ENCODE results near the gene UTP11. TPM values are rescaled to one million over a fixed set of nuclear protein-coding genes. Genes with fewer than 3 reads are reported as not detected.

Gene UTP11
- total and polyA plus RNA-seq, 4 donors: 11.0 to 17.8 (median 11.8) TPM

DNA sequence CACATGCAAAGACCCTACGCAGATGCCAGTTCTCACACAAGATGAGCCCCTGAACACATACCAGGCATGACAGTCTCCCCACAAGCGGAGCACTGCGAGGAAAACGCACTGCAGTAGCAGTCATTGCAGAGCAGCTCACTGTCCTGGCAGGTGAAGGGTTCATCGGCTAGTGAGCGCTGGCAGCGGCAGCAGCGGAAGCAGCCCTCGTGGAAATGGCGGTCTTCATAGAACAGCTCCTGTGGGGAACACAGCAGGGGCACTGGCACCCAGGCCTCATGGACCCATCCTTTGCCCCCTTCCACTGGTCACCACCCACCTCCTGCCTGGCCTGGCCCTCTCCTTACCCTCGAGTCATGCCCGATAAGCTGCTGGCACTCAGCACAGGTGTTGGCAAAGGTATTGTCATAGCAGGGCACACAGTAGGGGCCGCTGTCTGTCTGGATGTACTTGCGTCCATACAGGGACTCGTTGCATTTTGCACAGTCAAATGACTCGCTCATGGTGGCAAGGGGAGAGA is 13.6 kb upstream of the UTP11 start:
- TF ChIP-seq, protein P1, sequence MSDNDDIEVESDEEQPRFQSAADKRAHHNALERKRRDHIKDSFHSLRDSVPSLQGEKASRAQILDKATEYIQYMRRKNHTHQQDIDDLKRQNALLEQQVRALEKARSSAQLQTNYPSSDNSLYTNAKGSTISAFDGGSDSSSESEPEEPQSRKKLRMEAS (IDR thresholded peaks at IDR 0.05): no peak
- no peak for TF ChIP-seq SP1 (IDR thresholded peaks at IDR 0.05)
- DNase-seq (ENCODE audit: low spot score): no peak
- Histone ChIP-seq H3K27ac (ENCODE audit: low read depth in 1 of 2, low read length in 2 of 2) (peak overlapping the region; percentile 72 to 82), H3K27me3 (ENCODE audit: control insufficient read depth in 4 of 4, insufficient read depth in 4 of 4, low read length in 3 of 4) (no peaks in the 10 kb centered on the region), H3K9ac (ENCODE audit: low read depth in 1 of 2, low read length in 2 of 2) (no peak overlapping the region), H3K9me3 (ENCODE audit: control insufficient read depth in 4 of 4, low read length in 3 of 4) (no peaks in the 10 kb centered on the region), H3K4me1 (ENCODE audit: control insufficient read depth in 4 of 4, insufficient read depth in 4 of 4, low read length in 3 of 4) (peaks cover 4 to 27% (median 5%) of the 10 kb centered on the region in 4 donors), H3K36me3 (ENCODE audit: control insufficient read depth in 4 of 4, insufficient read depth in 3 of 4, low read depth in 1 of 4, low read length in 3 of 4) (peaks cover 0 to 6% (median 0%) of the 10 kb centered on the region in 4 donors), H3K4me3 (ENCODE audit: low read depth in 1 of 3, low read length in 3 of 3) (no peak overlapping the region)
- WGBS: 77% methylated on average over 16 of the region's 16 CpGs

DNA sequence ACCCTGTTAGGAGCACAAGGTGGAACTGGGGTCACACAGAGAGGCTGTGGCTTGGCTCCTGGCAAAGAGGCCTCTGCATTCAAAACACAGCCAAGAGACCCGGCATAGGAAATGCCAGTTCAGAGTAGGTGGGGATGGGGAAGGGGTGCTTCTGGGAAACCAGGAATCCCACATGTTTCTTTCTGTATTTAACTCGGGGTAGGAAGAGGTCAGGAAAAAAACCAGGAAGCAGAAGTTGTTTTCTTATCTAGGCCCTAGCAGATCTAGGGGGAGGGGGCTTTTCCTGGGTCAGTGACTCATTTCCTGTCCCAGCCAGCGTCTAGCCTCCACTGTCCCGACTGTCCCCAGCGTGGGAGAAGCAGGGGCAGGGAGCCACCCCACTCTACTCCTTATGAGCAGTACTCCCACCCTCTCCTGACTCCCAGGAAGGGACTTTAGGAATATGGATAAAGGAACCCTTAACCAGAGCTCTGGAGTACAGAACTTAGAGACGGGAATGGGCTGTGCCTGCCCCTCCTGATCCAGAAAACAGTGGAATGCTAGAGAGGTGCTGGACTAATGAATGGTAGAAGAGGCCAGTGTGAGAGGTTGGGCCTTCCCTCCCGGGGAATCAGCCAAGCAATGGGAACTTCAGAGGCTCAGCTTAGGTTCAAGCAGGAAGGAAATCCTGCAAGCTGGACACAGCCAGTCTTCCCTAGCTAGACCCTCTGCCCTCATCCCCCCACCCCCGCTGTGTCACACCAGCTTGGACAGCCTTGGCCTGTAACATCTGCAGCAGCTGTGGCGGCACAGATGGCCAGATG is 12.9 kb upstream of the UTP11 start:
- no peak overlapping the region for H3K4me3 ChIP-seq (ENCODE audit: low read depth in 1 of 3, low read length in 3 of 3)
- H3K27ac ChIP-seq (ENCODE audit: low read depth in 1 of 2, low read length in 2 of 2): peak overlapping the region; percentile 72 to 82
- no peak for TF ChIP-seq RAD21 (IDR thresholded peaks at IDR 0.05)
- peak; percentile 47 to 56 for TF ChIP-seq JUND (IDR thresholded peaks at IDR 0.05)
- TF ChIP-seq HNF4A (conservative IDR thresholded peaks at IDR 0.05): no peak
- TF ChIP-seq GABPA (IDR thresholded peaks at IDR 0.05 in 1 of 2, conservative IDR thresholded peaks at IDR 0.05 in 1 of 2): peak in 1 of 2 donors; percentile 29
- TF ChIP-seq, protein P1 (IDR thresholded peaks at IDR 0.05): no peak
- TF ChIP-seq, protein P2, sequence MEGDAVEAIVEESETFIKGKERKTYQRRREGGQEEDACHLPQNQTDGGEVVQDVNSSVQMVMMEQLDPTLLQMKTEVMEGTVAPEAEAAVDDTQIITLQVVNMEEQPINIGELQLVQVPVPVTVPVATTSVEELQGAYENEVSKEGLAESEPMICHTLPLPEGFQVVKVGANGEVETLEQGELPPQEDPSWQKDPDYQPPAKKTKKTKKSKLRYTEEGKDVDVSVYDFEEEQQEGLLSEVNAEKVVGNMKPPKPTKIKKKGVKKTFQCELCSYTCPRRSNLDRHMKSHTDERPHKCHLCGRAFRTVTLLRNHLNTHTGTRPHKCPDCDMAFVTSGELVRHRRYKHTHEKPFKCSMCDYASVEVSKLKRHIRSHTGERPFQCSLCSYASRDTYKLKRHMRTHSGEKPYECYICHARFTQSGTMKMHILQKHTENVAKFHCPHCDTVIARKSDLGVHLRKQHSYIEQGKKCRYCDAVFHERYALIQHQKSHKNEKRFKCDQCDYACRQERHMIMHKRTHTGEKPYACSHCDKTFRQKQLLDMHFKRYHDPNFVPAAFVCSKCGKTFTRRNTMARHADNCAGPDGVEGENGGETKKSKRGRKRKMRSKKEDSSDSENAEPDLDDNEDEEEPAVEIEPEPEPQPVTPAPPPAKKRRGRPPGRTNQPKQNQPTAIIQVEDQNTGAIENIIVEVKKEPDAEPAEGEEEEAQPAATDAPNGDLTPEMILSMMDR (IDR thresholded peaks at IDR 0.05; ENCODE audit: low read depth, low read length, missing input control): no peak
- no peak for TF ChIP-seq FOXA1 (IDR thresholded peaks at IDR 0.05)
- TF ChIP-seq, protein P3, sequence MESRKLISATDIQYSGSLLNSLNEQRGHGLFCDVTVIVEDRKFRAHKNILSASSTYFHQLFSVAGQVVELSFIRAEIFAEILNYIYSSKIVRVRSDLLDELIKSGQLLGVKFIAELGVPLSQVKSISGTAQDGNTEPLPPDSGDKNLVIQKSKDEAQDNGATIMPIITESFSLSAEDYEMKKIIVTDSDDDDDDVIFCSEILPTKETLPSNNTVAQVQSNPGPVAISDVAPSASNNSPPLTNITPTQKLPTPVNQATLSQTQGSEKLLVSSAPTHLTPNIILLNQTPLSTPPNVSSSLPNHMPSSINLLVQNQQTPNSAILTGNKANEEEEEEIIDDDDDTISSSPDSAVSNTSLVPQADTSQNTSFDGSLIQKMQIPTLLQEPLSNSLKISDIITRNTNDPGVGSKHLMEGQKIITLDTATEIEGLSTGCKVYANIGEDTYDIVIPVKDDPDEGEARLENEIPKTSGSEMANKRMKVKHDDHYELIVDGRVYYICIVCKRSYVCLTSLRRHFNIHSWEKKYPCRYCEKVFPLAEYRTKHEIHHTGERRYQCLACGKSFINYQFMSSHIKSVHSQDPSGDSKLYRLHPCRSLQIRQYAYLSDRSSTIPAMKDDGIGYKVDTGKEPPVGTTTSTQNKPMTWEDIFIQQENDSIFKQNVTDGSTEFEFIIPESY (IDR thresholded peaks at IDR 0.05): no peak
- TF ChIP-seq, protein P4, sequence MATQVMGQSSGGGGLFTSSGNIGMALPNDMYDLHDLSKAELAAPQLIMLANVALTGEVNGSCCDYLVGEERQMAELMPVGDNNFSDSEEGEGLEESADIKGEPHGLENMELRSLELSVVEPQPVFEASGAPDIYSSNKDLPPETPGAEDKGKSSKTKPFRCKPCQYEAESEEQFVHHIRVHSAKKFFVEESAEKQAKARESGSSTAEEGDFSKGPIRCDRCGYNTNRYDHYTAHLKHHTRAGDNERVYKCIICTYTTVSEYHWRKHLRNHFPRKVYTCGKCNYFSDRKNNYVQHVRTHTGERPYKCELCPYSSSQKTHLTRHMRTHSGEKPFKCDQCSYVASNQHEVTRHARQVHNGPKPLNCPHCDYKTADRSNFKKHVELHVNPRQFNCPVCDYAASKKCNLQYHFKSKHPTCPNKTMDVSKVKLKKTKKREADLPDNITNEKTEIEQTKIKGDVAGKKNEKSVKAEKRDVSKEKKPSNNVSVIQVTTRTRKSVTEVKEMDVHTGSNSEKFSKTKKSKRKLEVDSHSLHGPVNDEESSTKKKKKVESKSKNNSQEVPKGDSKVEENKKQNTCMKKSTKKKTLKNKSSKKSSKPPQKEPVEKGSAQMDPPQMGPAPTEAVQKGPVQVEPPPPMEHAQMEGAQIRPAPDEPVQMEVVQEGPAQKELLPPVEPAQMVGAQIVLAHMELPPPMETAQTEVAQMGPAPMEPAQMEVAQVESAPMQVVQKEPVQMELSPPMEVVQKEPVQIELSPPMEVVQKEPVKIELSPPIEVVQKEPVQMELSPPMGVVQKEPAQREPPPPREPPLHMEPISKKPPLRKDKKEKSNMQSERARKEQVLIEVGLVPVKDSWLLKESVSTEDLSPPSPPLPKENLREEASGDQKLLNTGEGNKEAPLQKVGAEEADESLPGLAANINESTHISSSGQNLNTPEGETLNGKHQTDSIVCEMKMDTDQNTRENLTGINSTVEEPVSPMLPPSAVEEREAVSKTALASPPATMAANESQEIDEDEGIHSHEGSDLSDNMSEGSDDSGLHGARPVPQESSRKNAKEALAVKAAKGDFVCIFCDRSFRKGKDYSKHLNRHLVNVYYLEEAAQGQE (IDR thresholded peaks at IDR 0.05): no peak
- no peak for TF ChIP-seq YY1 (IDR thresholded peaks at IDR 0.05)
- TF ChIP-seq, protein P5, sequence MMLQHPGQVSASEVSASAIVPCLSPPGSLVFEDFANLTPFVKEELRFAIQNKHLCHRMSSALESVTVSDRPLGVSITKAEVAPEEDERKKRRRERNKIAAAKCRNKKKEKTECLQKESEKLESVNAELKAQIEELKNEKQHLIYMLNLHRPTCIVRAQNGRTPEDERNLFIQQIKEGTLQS (IDR thresholded peaks at IDR 0.05): no peak
- TF ChIP-seq FOXA2 (IDR thresholded peaks at IDR 0.05): no peak
- TF ChIP-seq RXRA (IDR thresholded peaks at IDR 0.05): peak; percentile 15 to 30
- peak; percentile 31 for TF ChIP-seq SP1 (IDR thresholded peaks at IDR 0.05)
- TF ChIP-seq TAF1 (conservative IDR thresholded peaks at IDR 0.05): no peak
- peak; percentile 78 for TF ChIP-seq NR2F2 (IDR thresholded peaks at IDR 0.05)
- no peak for TF ChIP-seq EGR1 (IDR thresholded peaks at IDR 0.05; ENCODE audit: low read depth in 2 of 2)
- TF ChIP-seq HNF4G (IDR thresholded peaks at IDR 0.05): no peak
- H3K4me1 ChIP-seq (ENCODE audit: control insufficient read depth in 4 of 4, insufficient read depth in 4 of 4, low read length in 3 of 4): peaks cover 5 to 30% (median 8%) of the 10 kb centered on the region in 4 donors
- no peaks in the 10 kb centered on the region for H3K9me3 ChIP-seq (ENCODE audit: control insufficient read depth in 4 of 4, low read length in 3 of 4)
- H3K27me3 ChIP-seq (ENCODE audit: control insufficient read depth in 4 of 4, insufficient read depth in 4 of 4, low read length in 3 of 4): no peaks in the 10 kb centered on the region
- no peak for DNase-seq (ENCODE audit: low spot score)
- H3K9ac ChIP-seq (ENCODE audit: low read depth in 1 of 2, low read length in 2 of 2): no peak overlapping the region
- WGBS: 53% methylated on average over 9 of the region's 9 CpGs
- peaks cover 0 to 6% (median 0%) of the 10 kb centered on the region in 4 donors for H3K36me3 ChIP-seq (ENCODE audit: control insufficient read depth in 4 of 4, insufficient read depth in 3 of 4, low read depth in 1 of 4, low read length in 3 of 4)
